Omental fat pad (tissue), 4 donors: ENCODE measurements around the gene HS6ST3. TPM values are rescaled to one million over a fixed set of nuclear protein-coding genes. Genes with fewer than 3 reads are reported as not detected.

ENCODE experiments used
- ATAC-seq: fragments of 150-250 bp; one replicate; pipeline ENCODE4 v1.9.1; 2016; ENCODE audit warnings: mild to moderate bottlenecking, moderate library complexity; ENCODE audit not compliant: low FRiP score
- DNase-seq: peaks from one replicate; pipeline ENCODE4 v3.0.0-alpha.2; 2019; ENCODE audit warnings: low spot score
- CTCF ChIP-seq, 3 donors: fragments of 450-650 bp; IDR thresholded peaks; one replicate each; pipeline ENCODE4 v1.5.1; 2016 to 2017; ENCODE audit warnings: antibody characterized with exemption in 3 of 3, mild to moderate bottlenecking in 3 of 3, moderate library complexity in 2 of 3
- total RNA-seq, 4 donors: library from RNA; depleted of rRNA; stranded (reverse); fragments of >200 nt; gene quantifications; one replicate each; pipeline ENCODE4 v1.1.0, GENCODE V29; 2016

The HS6ST3 gene
- total RNA-seq, 4 donors from 2014 or later, result 0.09 to 0.32 (median 0.24) TPM; not detected in 1

GRCh38 chr13:96652506-96652905 is 562.6 kb downstream of the HS6ST3 start:
- no peak for DNase-seq
- no peak for ATAC-seq
- TF ChIP-seq CTCF (IDR thresholded peaks at IDR 0.05), result no peak

GRCh38 chr13:96661612-96662011 is 571.7 kb downstream of the HS6ST3 start:
- TF ChIP-seq CTCF (IDR thresholded peaks at IDR 0.05), result no peak
- ATAC-seq, result no peak
- DNase-seq, result no peak

GRCh38 chr13:96662036-96662435 is 572.1 kb downstream of the HS6ST3 start:
- TF ChIP-seq CTCF (IDR thresholded peaks at IDR 0.05), result no peak
- ATAC-seq (no peak), DNase-seq (no peak)

GRCh38 chr13:96667294-96668018 is 577.5 kb downstream of the HS6ST3 start:
- no peak for TF ChIP-seq CTCF (IDR thresholded peaks at IDR 0.05)
- ATAC-seq (no peak), DNase-seq (no peak)

GRCh38 chr13:96671073-96671472 is 581.2 kb downstream of the HS6ST3 start:
- ATAC-seq (no peak), DNase-seq (no peak)
- TF ChIP-seq CTCF (IDR thresholded peaks at IDR 0.05), result no peak

- no peak for ATAC-seq
- no peak for TF ChIP-seq CTCF (IDR thresholded peaks at IDR 0.05)
These were observed 582.1 kb downstream of the HS6ST3 start for GRCh38 chr13:96672016-96672415.

GRCh38 chr13:96673825-96674224 is 583.9 kb downstream of the HS6ST3 start:
- TF ChIP-seq CTCF (IDR thresholded peaks at IDR 0.05), result no peak

More at GRCh38 chr13:96672016-96672415, 582.1 kb downstream of the HS6ST3 start:
- DNase-seq, result no peak

More at GRCh38 chr13:96673825-96674224, 583.9 kb downstream of the HS6ST3 start:
- no peak for ATAC-seq
- no peak for DNase-seq
